Heart left ventricle (tissue), 16 donors: ENCODE data around the gene SPOCK1. TPM values are rescaled to one million over a fixed set of nuclear protein-coding genes. Genes with fewer than 3 reads are reported as not detected.

Source experiments
- ATAC-seq, 4 donors: fragments of 200-7000 bp; cut with Tn5 transposase; one replicate each; pipeline ENCODE4 v1.9.1; 2020 to 2022; ENCODE audit warnings: moderate library complexity in 4 of 4, mild to moderate bottlenecking in 3 of 4, moderate number of reproducible peaks in 1 of 4
- DNase-seq, 5 donors: peaks; one replicate each; pipeline ENCODE4 v3.0.0-alpha.2; 2020
- H3K27ac ChIP-seq, 12 donors: fragments of 200-600 bp; sonication (generic) in 4 of 12; one replicate each; pipeline versions ENCODE4 v1.5.0 to v1.8.0; 2016 to 2022; ENCODE audit warnings: mild to moderate bottlenecking in 2 of 12
- H3K27me3 ChIP-seq, 9 donors: fragments of 200-600 bp; sonication (generic) in 2 of 9; one replicate each; pipeline versions ENCODE4 v1.5.1 to v1.8.0; 2016 to 2022; ENCODE audit warnings: mild to moderate bottlenecking in 3 of 9
- H3K36me3 ChIP-seq, 9 donors: fragments of 200-600 bp; sonication (generic) in 2 of 9; one replicate each; pipeline versions ENCODE4 v1.5.0 to v1.8.0; 2018 to 2022; ENCODE audit warnings: mild to moderate bottlenecking in 2 of 9
- H3K4me1 ChIP-seq, 12 donors: fragments of 200-600 bp; sonication (generic) in 4 of 12; one replicate each; pipeline versions ENCODE4 v1.5.0 to v1.8.0; 2016 to 2022; ENCODE audit warnings: mild to moderate bottlenecking in 3 of 12
- H3K4me3 ChIP-seq, 12 donors: fragments of 200-600 bp; sonication (generic) in 4 of 12; one replicate each; pipeline versions ENCODE4 v1.5.0 to v1.8.0; 2017 to 2022; ENCODE audit warnings: mild to moderate bottlenecking in 9 of 12, moderate library complexity in 4 of 12
- H3K9me3 ChIP-seq, 12 donors: fragments of 200-600 bp; sonication (generic) in 4 of 12; one replicate each; pipeline versions ENCODE4 v1.5.0 to v1.8.0; 2016 to 2022; ENCODE audit warnings: mild to moderate bottlenecking in 1 of 12
- POLR2A ChIP-seq, 2 donors: fragments of 450-650 bp; IDR thresholded peaks; one replicate each; pipeline ENCODE4 v1.6.1; 2017; ENCODE audit warnings: antibody characterized with exemption in 2 of 2, mild to moderate bottlenecking in 2 of 2, moderate library complexity in 2 of 2
- WGBS, 4 donors: extraction: QIAGEN DNeasy Blood & Tissue Kit in 2 of 4; methylation state at CpG; one replicate each; pipeline versions ENCODE4 v1.1.5 to v1.1.7; 2013 to 2018; 5-methylcytosine and 5-hydroxymethylcytosine counted together
- intact Hi-C, 10 donors: fragments of 100-400 bp; cut with DNase I; formaldehyde crosslinking; loops; one replicate each; pipeline versions ENCODE4 v1.11.1 to v1.14.2; 2022
- polyA plus RNA-seq, 2 donors: library from polyadenylated mRNA; stranded (reverse); fragments of 200-250 nt; gene quantifications; one replicate each; pipeline ENCODE4 v1.2.3, GENCODE V29; 2013
- total RNA-seq, 9 donors: library from RNA; depleted of rRNA in 2 of 9; stranded (reverse); fragments of >200 nt in 2 of 9; fragmentation: NEBNext Ultra II Directional in 3 of 9; extraction: Animal tissue kit (Norgen Biotek cat#: 25700) in 3 of 9; gene quantifications; one replicate each; pipeline versions ENCODE4 v1.1.0 to v1.2.4, GENCODE V29; 2016 to 2023
- TF ChIP-seq, protein P1 (sequence below), 12 donors: fragments of 200-600 bp; sonication (generic) in 4 of 12; IDR thresholded peaks; one replicate each; pipeline versions ENCODE4 v1.5.0 to v1.8.0; 2018 to 2022; ENCODE audit warnings: antibody characterized with exemption in 12 of 12, mild to moderate bottlenecking in 5 of 12
- donor health status: ischemic (EF 13 %, LVEDD 7.1; RV severe dilation, severe dysfunction).
- donor health status: healthy with polysubstance abuse.
- donor health status: DM: no; HTN: yes; CAD: no.
- donor health status: DM: no; HTN: no; CAD: no.
- donor health status: ischemic (EF 25% LVEDD 6.9; RV normal size, moderate dysfunction).
- donor health status: ischemic (EF 25% LVEDD 5.7; RV mildly dilated, moderate dysfunction).
- donor health status: healthy.
- donor health status: DM: yes; HTN: yes; CAD: no.
- donor health status: ischemic (EF 35%, LVEDD 5.7; RV mildly dilated, moderate dysfunction).
- donor health status: nonischemic (EF 11% LVEDD 7.7; RV severe dilation, severe dysfunction).
- donor health status: DM: yes; HTN: yes; CAD: no.
- donor health status: PGD.
- donor health status: ischemic (EF 29% LVEDD 5.4; RV normal size, mild dysfunction).
- donor health status: nonischemic (EF 23%, LVEDD 6.1; RV moderate dilation, normal function).

Gene SPOCK1
- total and polyA plus RNA-seq, 11 donors: 7.8 to 51.2 (median 19.9) TPM

DNA sequence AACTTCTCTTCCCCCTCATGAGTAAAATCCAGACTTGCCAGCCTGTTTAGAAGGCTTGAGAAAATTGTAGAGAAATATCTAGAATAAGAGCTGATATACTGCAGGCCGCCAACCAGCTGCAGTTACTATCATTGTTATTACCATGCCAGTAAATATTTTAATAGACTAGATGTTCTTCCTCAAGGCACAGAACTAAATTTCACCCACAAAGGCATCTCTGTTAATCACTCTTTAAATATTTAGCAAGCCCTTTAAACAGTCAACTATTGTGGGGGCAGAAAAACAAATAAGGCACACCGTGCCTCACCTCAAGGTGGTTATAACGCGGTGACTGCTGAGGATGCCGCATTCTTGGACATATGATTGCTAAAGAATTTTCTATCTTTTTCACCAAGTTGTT, 147.0 kb downstream of the SPOCK1 start:
- WGBS, 4 donors: 83 to 89% (median 87%) methylated on average over 5 of the region's 5 CpGs
- no peak overlapping the region for H3K27ac ChIP-seq
- no peak for DNase-seq
- no peaks in the 10 kb centered on the region for H3K36me3 ChIP-seq
- no peaks in the 10 kb centered on the region for H3K9me3 ChIP-seq
- TF ChIP-seq, protein P1, sequence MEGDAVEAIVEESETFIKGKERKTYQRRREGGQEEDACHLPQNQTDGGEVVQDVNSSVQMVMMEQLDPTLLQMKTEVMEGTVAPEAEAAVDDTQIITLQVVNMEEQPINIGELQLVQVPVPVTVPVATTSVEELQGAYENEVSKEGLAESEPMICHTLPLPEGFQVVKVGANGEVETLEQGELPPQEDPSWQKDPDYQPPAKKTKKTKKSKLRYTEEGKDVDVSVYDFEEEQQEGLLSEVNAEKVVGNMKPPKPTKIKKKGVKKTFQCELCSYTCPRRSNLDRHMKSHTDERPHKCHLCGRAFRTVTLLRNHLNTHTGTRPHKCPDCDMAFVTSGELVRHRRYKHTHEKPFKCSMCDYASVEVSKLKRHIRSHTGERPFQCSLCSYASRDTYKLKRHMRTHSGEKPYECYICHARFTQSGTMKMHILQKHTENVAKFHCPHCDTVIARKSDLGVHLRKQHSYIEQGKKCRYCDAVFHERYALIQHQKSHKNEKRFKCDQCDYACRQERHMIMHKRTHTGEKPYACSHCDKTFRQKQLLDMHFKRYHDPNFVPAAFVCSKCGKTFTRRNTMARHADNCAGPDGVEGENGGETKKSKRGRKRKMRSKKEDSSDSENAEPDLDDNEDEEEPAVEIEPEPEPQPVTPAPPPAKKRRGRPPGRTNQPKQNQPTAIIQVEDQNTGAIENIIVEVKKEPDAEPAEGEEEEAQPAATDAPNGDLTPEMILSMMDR (IDR thresholded peaks at IDR 0.05): no peak
- no peak for TF ChIP-seq POLR2A (IDR thresholded peaks at IDR 0.05)
- ATAC-seq: no peak
- H3K4me3 ChIP-seq: no peak overlapping the region
- no peaks in the 10 kb centered on the region for H3K27me3 ChIP-seq
- intact Hi-C loops: no loop called here
- H3K4me1 ChIP-seq: no peaks in the 10 kb centered on the region

DNA sequence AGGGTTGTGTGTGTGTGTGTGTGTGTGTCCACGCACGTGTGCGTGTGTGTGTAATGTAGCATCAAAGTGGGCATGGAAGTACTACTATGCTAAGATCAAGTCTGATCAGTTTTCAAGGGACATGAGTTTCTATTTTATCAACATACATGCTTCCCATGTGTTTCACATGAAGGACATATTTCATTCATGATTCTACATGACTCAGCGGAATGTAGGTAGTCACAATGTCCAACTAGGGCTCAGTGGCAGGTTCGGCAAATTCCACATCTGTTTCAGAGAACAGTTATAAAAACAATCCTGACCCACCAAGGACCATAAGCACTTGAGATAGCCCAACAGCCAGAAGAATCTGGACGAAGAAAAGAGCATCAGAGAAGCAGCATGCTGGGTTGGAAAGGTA, 148.3 kb downstream of the SPOCK1 start:
- no peaks in the 10 kb centered on the region for H3K36me3 ChIP-seq
- no peak overlapping the region for H3K27ac ChIP-seq
- WGBS, 4 donors: 61 to 91% (median 77%) methylated on average over 6 of the region's 6 CpGs
- no peak overlapping the region for H3K4me3 ChIP-seq
- intact Hi-C loops: loop anchor here in 1 of 10 donors (1.0 kb wide), 1 partner anchor 9 kb away; no protein-coding TSS in a partner anchor
- DNase-seq (no peak), ATAC-seq (no peak)
- H3K4me1 ChIP-seq: no peaks in the 10 kb centered on the region
- no peaks in the 10 kb centered on the region for H3K9me3 ChIP-seq
- TF ChIP-seq, protein P1 (IDR thresholded peaks at IDR 0.05): no peak
- no peak for TF ChIP-seq POLR2A (IDR thresholded peaks at IDR 0.05)
- no peaks in the 10 kb centered on the region for H3K27me3 ChIP-seq

DNA sequence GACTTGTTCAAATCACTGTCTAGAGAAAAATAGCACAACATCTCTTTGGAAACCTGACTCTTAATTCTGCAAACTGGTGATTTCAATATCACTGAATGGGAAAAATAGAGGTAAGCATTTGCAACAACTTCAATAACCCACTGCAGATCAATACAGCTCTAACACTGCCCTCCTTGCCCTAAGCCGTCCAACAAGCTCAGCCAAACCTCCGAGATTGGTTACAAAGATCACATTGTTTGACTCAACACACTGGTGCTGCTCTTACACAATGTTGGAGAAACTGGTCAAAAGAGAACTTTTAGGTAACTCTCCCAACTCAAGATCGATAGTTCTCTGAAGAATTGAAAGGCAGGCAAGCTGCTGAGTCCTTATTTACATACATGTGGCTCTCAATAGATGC, 150.4 kb downstream of the SPOCK1 start:
- 81 to 90% (median 84%) methylated on average over 3 of the region's 3 CpGs for WGBS, 4 donors
- intact Hi-C loops: loop anchor here in 1 of 10 donors (5.0 kb wide), 1 partner anchor 149 kb away; the partner anchor contains the start of gene SPOCK1
- no peak for DNase-seq

DNA sequence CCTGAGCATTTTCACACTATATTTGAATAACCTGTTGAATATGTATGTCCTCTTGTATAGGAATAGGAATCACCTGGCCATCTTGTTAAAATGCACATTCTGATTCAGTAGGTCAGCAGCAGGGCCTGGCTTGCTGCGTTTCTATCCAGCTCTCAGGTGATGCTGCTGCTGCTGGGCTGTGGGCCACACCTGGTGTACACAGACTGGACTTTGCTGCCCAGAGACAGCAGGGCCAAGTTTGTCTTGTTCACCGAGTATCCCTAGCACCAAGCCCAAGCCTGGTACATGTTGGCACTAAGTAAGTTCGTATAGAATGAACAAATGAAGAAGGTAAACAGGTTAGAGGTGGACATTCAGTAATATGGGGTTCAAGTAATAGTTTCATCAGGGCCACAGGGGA, 151.3 kb downstream of the SPOCK1 start:
- no peak for DNase-seq
- Histone ChIP-seq H3K36me3 (no peaks in the 10 kb centered on the region), H3K27me3 (no peaks in the 10 kb centered on the region), H3K4me3 (no peak overlapping the region), H3K4me1 (peaks cover 0 to 22% (median 6%) of the 10 kb centered on the region in 12 donors), H3K27ac (no peak overlapping the region), H3K9me3 (no peaks in the 10 kb centered on the region)
- intact Hi-C loops: loop anchor here in 1 of 10 donors (5.0 kb wide), 1 partner anchor 149 kb away; the partner anchor contains the start of gene SPOCK1
- ATAC-seq: no peak
- TF ChIP-seq, protein P1 (IDR thresholded peaks at IDR 0.05): no peak
- TF ChIP-seq POLR2A (IDR thresholded peaks at IDR 0.05): no peak
- 58 to 93% (median 78%) methylated on average over 3 of the region's 3 CpGs for WGBS, 4 donors

More for the DNA sequence above, 150.4 kb downstream of the SPOCK1 start:
- Histone ChIP-seq H3K4me1 (peaks cover 0 to 17% (median 5%) of the 10 kb centered on the region in 12 donors), H3K36me3 (no peaks in the 10 kb centered on the region), H3K27me3 (no peaks in the 10 kb centered on the region), H3K9me3 (no peaks in the 10 kb centered on the region), H3K27ac (no peak overlapping the region), H3K4me3 (no peak overlapping the region)
- TF ChIP-seq, protein P1 (IDR thresholded peaks at IDR 0.05): no peak
- TF ChIP-seq POLR2A (IDR thresholded peaks at IDR 0.05): no peak
- ATAC-seq: no peak
